T-cell (primary cell): Measurements from ENCODE around the gene OR52N1. TPM values are rescaled to one million over a fixed set of nuclear protein-coding genes. Genes with fewer than 3 reads are reported as not detected.

Source experiments
- ATAC-seq, 4 experiments: fragments of 200-7000 bp in 3 of 4; fragments of 150-1000 bp in 1 of 4; cut with Tn5 transposase; replicated peaks in 1 of 4; 1 replicate in 3 of 4; 2 replicates in 1 of 4; pipeline ENCODE4 v1.10.0; 2021; ENCODE audit warnings: moderate library complexity in 3 of 4, mild to moderate bottlenecking in 2 of 4, moderate number of reproducible peaks in 1 of 4
- CTCF ChIA-PET, 2 donors: fragments of 300-600 bp; sonication (Branson Sonifier 250); formaldehyde crosslinking; loops; one replicate each; lab custom pipeline; 2022; ENCODE audit warnings: antibody characterized with exemption in 2 of 2; lab: Charles Lee
- POLR2A ChIA-PET, 2 donors: fragments of 300-600 bp; sonication (Branson Sonifier 250); formaldehyde crosslinking; loops; one replicate each; lab custom pipeline; 2022; ENCODE audit warnings: antibody characterized with exemption in 2 of 2; lab: Charles Lee
- DNase-seq, 35 experiments: peaks; one replicate each; pipeline versions ENCODE4 v3.0.0 to v3.0.0-alpha.2; 2013 to 2023
- H3K27ac ChIP-seq: one replicate; pipeline ENCODE4 v1.5.1; 2013; ENCODE audit warnings: low read length
- H3K27me3 ChIP-seq, 2 experiments: replicated peaks in 1 of 2; 1 replicate in 1 of 2; 2 replicates in 1 of 2; pipeline versions ENCODE4 v1.6.1 to v1.7.0; 2013; ENCODE audit warnings: low read length in 1 of 2, mixed read lengths in 1 of 2; ENCODE audit not compliant: control insufficient read depth in 2 of 2, insufficient read depth in 2 of 2; ENCODE audit errors: extremely low read depth in 1 of 2
- H3K36me3 ChIP-seq, 2 donors: 1 replicate in 1 of 2; 2 replicates in 1 of 2; pipeline versions ENCODE4 v1.6.1 to v1.7.0; 2013; ENCODE audit warnings: low read length in 1 of 2; ENCODE audit not compliant: control insufficient read depth in 2 of 2, insufficient read depth in 1 of 2; ENCODE audit errors: extremely low read depth in 1 of 2
- H3K4me1 ChIP-seq, 2 experiments: 1 replicate in 1 of 2; 2 replicates in 1 of 2; pipeline versions ENCODE4 v1.6.1 to v1.7.0; 2013; ENCODE audit warnings: low read length in 2 of 2, mixed read lengths in 1 of 2; ENCODE audit not compliant: insufficient read depth in 2 of 2, control insufficient read depth in 1 of 2; ENCODE audit errors: extremely low read depth in 1 of 2
- H3K4me3 ChIP-seq, 2 donors: 1 replicate in 1 of 2; 2 replicates in 1 of 2; pipeline versions ENCODE4 v1.5.1 to v1.7.0; 2013; ENCODE audit warnings: mild to moderate bottlenecking in 2 of 2, low read length in 1 of 2, moderate library complexity in 1 of 2; ENCODE audit not compliant: control insufficient read depth in 1 of 2; ENCODE audit errors: extremely low read depth in 1 of 2
- H3K9me3 ChIP-seq: 2 replicates; pipeline ENCODE4 v1.7.0; 2013
- H3K27ac Mint-ChIP-seq, 2 donors: one replicate each; pipeline ENCODE4 v1.8.0; 2020 to 2021; ENCODE audit warnings: mild to moderate bottlenecking in 2 of 2, mixed read lengths in 2 of 2
- H3K27me3 Mint-ChIP-seq, 2 donors: one replicate each; pipeline ENCODE4 v1.8.0; 2021 to 2022; ENCODE audit warnings: mixed read lengths in 2 of 2
- H3K36me3 Mint-ChIP-seq: one replicate; pipeline ENCODE4 v1.8.0; 2021; ENCODE audit warnings: mixed read lengths
- H3K4me1 Mint-ChIP-seq, 3 donors: one replicate each; pipeline ENCODE4 v1.8.0; 2020 to 2022; ENCODE audit warnings: mixed read lengths in 3 of 3, mild to moderate bottlenecking in 1 of 3
- H3K4me3 Mint-ChIP-seq, 3 donors: one replicate each; pipeline ENCODE4 v1.8.0; 2020 to 2022; ENCODE audit warnings: mild to moderate bottlenecking in 3 of 3, mixed read lengths in 3 of 3, moderate library complexity in 3 of 3
- H3K9me3 Mint-ChIP-seq, 3 donors: one replicate each; pipeline ENCODE4 v1.8.0; 2020 to 2022; ENCODE audit warnings: mixed read lengths in 3 of 3
- WGBS: methylation state at CpG from one replicate; pipeline ENCODE4 v1.1.5; 2013; ENCODE audit warnings: missing lambda C conversion rate; ENCODE audit not compliant: insufficient coverage; 5-methylcytosine and 5-hydroxymethylcytosine counted together
- total RNA-seq, 35 experiments: library from RNA in 6 of 35; stranded (reverse) in 6 of 35; fragments of 120-200 nt in 1 of 35; gene quantifications; one replicate each; pipeline versions ENCODE4 v1.2.1 to v1.2.4 and lab custom pipeline; 2013 to 2026

The OR52N1 gene
- total RNA-seq (not detected), total RNA-seq (lab: John Stamatoyannopoulos, UW) (0 to 0.06 (median 0) reads per million in 29 experiments)
- not detected for total RNA-seq (2013)

- no peaks in the 10 kb centered on the region for H3K9me3 ChIP-seq
- Mint-ChIP-seq H3K36me3 (no peaks in the 10 kb centered on the region), H3K4me3 (no peak within 1 kb of the TSS), H3K27ac (no peak within 1 kb of the TSS), H3K27me3 (peaks cover 9 to 22% of the 10 kb centered on the region in 2 donors), H3K4me1 (no peaks in the 10 kb centered on the region), H3K9me3 (no peaks in the 10 kb centered on the region)
- H3K36me3 ChIP-seq = no peaks in the 10 kb centered on the region
- ATAC-seq (no peak), DNase-seq (no peak)
- peaks cover 0 to 3% of the 10 kb centered on the region in 2 experiments for H3K27me3 ChIP-seq
- ChIA-PET CTCF (no interaction called here), POLR2A (no interaction called here)
- no peaks in the 10 kb centered on the region for H3K4me1 ChIP-seq
- no peak within 1 kb of the TSS for H3K4me3 ChIP-seq
- WGBS = 83% methylated on average over 2 of the region's 3 CpGs
- H3K27ac ChIP-seq = no peak within 1 kb of the TSS
Observed at GRCh38 chr11:5791165-5791564, at the start of gene OR52N1. Gene OR52N1 (minus strand): TSS chr11:5791265. CDS start chr11:5788816, 2,449 bp downstream.

DNA sequence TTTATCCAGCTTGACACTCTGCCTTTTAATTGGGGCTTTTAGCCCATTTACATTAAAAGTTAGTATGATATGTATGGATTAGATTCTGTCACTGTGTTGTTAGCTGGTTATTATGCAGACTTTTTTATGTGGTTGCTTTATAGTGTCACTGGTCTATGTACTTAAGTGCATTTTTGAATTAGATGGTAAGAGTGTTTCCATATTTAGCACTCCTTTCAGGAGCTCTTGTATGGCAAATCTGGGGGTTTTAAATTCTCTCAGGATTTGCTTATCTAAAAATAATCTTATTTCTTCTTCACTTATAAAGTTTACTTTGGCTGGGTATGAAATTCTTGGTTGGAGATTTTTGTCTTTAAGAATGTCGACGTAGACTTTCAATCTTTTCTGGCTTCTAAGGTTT, 46.6 kb upstream of the OR52N1 start:
- peaks cover 0 to 5% of the 10 kb centered on the region in 2 experiments for H3K27me3 ChIP-seq
- H3K4me1 ChIP-seq = no peaks in the 10 kb centered on the region
- POLR2A ChIA-PET = no interaction called here
- H3K36me3 ChIP-seq = no peaks in the 10 kb centered on the region
- CTCF ChIA-PET = interaction anchor here in 1 of 2 donors (0.5 kb wide), 1 partner anchor 205 kb away, joined by 6 read pairs; no protein-coding TSS in a partner anchor
- no peaks in the 10 kb centered on the region for H3K9me3 ChIP-seq
- Mint-ChIP-seq H3K4me1 (no peaks in the 10 kb centered on the region), H3K36me3 (no peaks in the 10 kb centered on the region), H3K9me3 (no peaks in the 10 kb centered on the region), H3K27me3 (peaks cover 24 to 31% of the 10 kb centered on the region in 2 donors), H3K27ac (no peak overlapping the region), H3K4me3 (no peak overlapping the region)
- DNase-seq (no peak), ATAC-seq (no peak)
- no CpG with 5 or more reads among the region's 2 CpGs for WGBS
- no peak overlapping the region for H3K27ac ChIP-seq
- no peak overlapping the region for H3K4me3 ChIP-seq

GRCh38 chr11:5833446-5833845, 42.4 kb upstream of the OR52N1 start:
- no CpG with 5 or more reads among the region's 2 CpGs for WGBS
- Mint-ChIP-seq H3K27ac (no peak overlapping the region), H3K27me3 (peaks cover 9 to 24% of the 10 kb centered on the region in 2 donors), H3K36me3 (no peaks in the 10 kb centered on the region), H3K9me3 (no peaks in the 10 kb centered on the region), H3K4me1 (no peaks in the 10 kb centered on the region), H3K4me3 (no peak overlapping the region)
- Histone ChIP-seq H3K27ac (no peak overlapping the region), H3K9me3 (no peaks in the 10 kb centered on the region), H3K4me1 (no peaks in the 10 kb centered on the region), H3K36me3 (no peaks in the 10 kb centered on the region), H3K4me3 (no peak overlapping the region), H3K27me3 (peaks cover 0 to 8% of the 10 kb centered on the region in 2 experiments)
- CTCF ChIA-PET = interaction anchor here in 1 of 2 donors (0.7 kb wide), 1 partner anchor 155 kb away, joined by 3 read pairs; no protein-coding TSS in a partner anchor
- DNase-seq (no peak), ATAC-seq (no peak)
- POLR2A ChIA-PET = no interaction called here

- H3K36me3 Mint-ChIP-seq = no peaks in the 10 kb centered on the region
- peaks cover 12 to 18% of the 10 kb centered on the region in 2 donors for H3K27me3 Mint-ChIP-seq
- Histone ChIP-seq H3K4me3 (no peak overlapping the region), H3K27me3 (peaks cover 0 to 13% of the 10 kb centered on the region in 2 experiments), H3K36me3 (no peaks in the 10 kb centered on the region), H3K9me3 (no peaks in the 10 kb centered on the region), H3K4me1 (no peaks in the 10 kb centered on the region), H3K27ac (no peak overlapping the region)
- DNase-seq (no peak), ATAC-seq (no peak)
- no peak overlapping the region for H3K4me3 Mint-ChIP-seq
- 96% methylated on average over 4 of the region's 6 CpGs for WGBS
- POLR2A ChIA-PET = no interaction called here
- H3K4me1 Mint-ChIP-seq = no peaks in the 10 kb centered on the region
- CTCF ChIA-PET = no interaction called here
- H3K9me3 Mint-ChIP-seq = no peaks in the 10 kb centered on the region
- no peak overlapping the region for H3K27ac Mint-ChIP-seq
Observed at GRCh38 chr11:5831196-5831829, 40.2 kb upstream of the OR52N1 start.

DNA sequence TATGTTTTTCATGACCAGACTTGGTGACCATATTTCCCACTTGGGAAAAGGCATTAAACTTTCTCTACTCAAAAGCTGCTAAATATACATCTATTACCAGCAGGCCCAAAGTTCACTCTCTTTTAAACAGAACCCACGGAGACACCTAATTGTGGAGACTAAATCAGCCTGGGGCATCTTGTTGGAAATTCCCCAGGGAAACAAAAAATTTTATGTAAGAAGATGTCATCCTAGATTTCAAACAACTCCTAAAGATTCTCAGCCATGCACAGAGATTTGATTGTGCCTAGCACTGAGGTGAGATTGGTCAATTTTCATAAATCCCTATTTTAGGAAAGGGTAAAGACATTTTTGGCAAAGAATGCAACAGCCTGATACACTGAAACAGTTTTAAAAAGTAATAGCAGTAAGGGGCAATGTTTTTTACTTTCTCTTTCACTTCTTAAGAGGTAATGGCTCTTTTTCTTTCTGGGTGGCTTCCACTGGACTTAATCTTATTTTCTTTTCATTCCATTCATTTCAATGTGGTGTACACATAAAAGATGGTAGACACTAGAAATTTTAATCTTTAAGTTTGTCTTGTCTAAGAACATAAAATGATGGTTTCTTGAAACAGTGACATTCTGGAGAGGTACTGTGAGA, 27.3 kb upstream of the OR52N1 start:
- Mint-ChIP-seq H3K27me3 (peaks cover 0 to 5% of the 10 kb centered on the region in 2 donors), H3K9me3 (peaks cover 0 to 3% (median 0%) of the 10 kb centered on the region in 3 donors), H3K4me3 (peak overlapping the region; percentile 69 to 79 (median 71)), H3K36me3 (peaks cover 4% of the 10 kb centered on the region), H3K4me1 (peaks cover 9 to 19% (median 15%) of the 10 kb centered on the region in 3 donors), H3K27ac (peak overlapping the region in 1 of 2 donors; percentile 72)
- Histone ChIP-seq H3K9me3 (no peaks in the 10 kb centered on the region), H3K27me3 (no peaks in the 10 kb centered on the region), H3K36me3 (no peaks in the 10 kb centered on the region), H3K4me1 (peaks cover 0 to 2% of the 10 kb centered on the region in 2 experiments), H3K27ac (no peak overlapping the region), H3K4me3 (no peak overlapping the region)
- WGBS = no CpG with 5 or more reads among the region's 1 CpG
- DNase-seq = peak in 1 of 35 experiments; percentile 6
- ChIA-PET CTCF (interaction anchor here in 1 of 2 donors (0.7 to 1.2 kb wide), 2 partner anchors 8 to 13 kb away, joined by 3 read pairs; no protein-coding TSS in a partner anchor), POLR2A (no interaction called here)
- peak in 1 of 4 experiments; percentile 35 for ATAC-seq

DNA sequence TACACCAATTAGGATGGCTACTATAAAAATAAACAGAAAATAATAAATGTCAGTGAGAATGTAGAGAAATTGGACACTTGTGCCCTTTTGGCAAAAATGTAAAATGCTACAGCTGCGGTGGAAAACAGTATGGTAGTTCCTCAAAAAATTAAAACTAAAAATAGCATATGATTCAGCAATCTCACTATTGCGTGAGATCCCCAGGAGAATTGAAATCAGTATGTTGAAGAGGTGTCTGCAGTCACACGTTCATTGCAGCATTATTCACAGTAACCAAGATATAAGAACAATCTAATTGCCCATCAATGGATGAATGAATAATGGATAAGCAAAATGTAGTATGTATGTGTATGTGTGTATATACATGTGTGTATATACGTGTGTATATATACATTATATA, 24.5 kb upstream of the OR52N1 start:
- CTCF ChIA-PET = interaction anchor here in 1 of 2 donors (0.5 kb wide), 1 partner anchor 209 kb away, joined by 3 read pairs; no protein-coding TSS in a partner anchor
- DNase-seq = no peak

More for the DNA sequence above, 24.5 kb upstream of the OR52N1 start:
- no peak for ATAC-seq
- H3K27me3 ChIP-seq = no peaks in the 10 kb centered on the region
- Mint-ChIP-seq H3K36me3 (no peaks in the 10 kb centered on the region), H3K9me3 (no peaks in the 10 kb centered on the region), H3K4me1 (peaks cover 9 to 19% (median 15%) of the 10 kb centered on the region in 3 donors), H3K4me3 (no peak overlapping the region), H3K27ac (no peak overlapping the region), H3K27me3 (peaks cover 2 to 4% of the 10 kb centered on the region in 2 donors)
- POLR2A ChIA-PET = no interaction called here
- no peaks in the 10 kb centered on the region for H3K9me3 ChIP-seq
- H3K4me3 ChIP-seq = no peak overlapping the region
- no peaks in the 10 kb centered on the region for H3K36me3 ChIP-seq
- no CpG with 5 or more reads among the region's 4 CpGs for WGBS
- no peak overlapping the region for H3K27ac ChIP-seq
- peaks cover 0 to 2% of the 10 kb centered on the region in 2 experiments for H3K4me1 ChIP-seq
